Omental fat pad (tissue), 4 donors: ENCODE results near the gene CREB3L1. TPM values are rescaled to one million over a fixed set of nuclear protein-coding genes. Genes with fewer than 3 reads are reported as not detected.
"Not testable (repeated sequence)": the region's sequence is repeated elsewhere in the genome, so short reads cannot be mapped to it uniquely, and the experiment has no call there.

Experiments used
- ATAC-seq: fragments of 150-250 bp; one replicate; pipeline ENCODE4 v1.9.1; 2016; ENCODE audit warnings: mild to moderate bottlenecking, moderate library complexity; ENCODE audit not compliant: low FRiP score
- DNase-seq: peaks from one replicate; pipeline ENCODE4 v3.0.0-alpha.2; 2019; ENCODE audit warnings: low spot score
- CTCF ChIP-seq, 3 donors: fragments of 450-650 bp; IDR thresholded peaks; one replicate each; pipeline ENCODE4 v1.5.1; 2016 to 2017; ENCODE audit warnings: antibody characterized with exemption in 3 of 3, mild to moderate bottlenecking in 3 of 3, moderate library complexity in 2 of 3
- total RNA-seq, 4 donors: library from RNA; depleted of rRNA; stranded (reverse); fragments of >200 nt; gene quantifications; one replicate each; pipeline ENCODE4 v1.1.0, GENCODE V29; 2016

Gene CREB3L1
- total RNA-seq, 4 donors from 2014 or later, result 0.94 to 8.7 (median 2.8) TPM

GRCh38 chr11:46296528-46297448 is 19.3 kb downstream of the CREB3L1 start:
- DNase-seq, result no peak
- TF ChIP-seq CTCF (IDR thresholded peaks at IDR 0.05), result no peak
- peak; percentile 63 for ATAC-seq

- ATAC-seq (no peak), DNase-seq (no peak)
- TF ChIP-seq CTCF (IDR thresholded peaks at IDR 0.05), result no peak
These were observed 21.4 kb downstream of the CREB3L1 start for GRCh38 chr11:46298699-46299433.

- TF ChIP-seq CTCF (IDR thresholded peaks at IDR 0.05), result no peak
- ATAC-seq (no peak), DNase-seq (no peak)
These were observed 22.0 kb downstream of the CREB3L1 start for GRCh38 chr11:46299451-46299961.

GRCh38 chr11:46300270-46300669 is 22.8 kb downstream of the CREB3L1 start:
- no peak for TF ChIP-seq CTCF (IDR thresholded peaks at IDR 0.05)
- no peak for DNase-seq
- no peak for ATAC-seq

- TF ChIP-seq CTCF (IDR thresholded peaks at IDR 0.05), result no peak
- DNase-seq, result no peak
- no peak for ATAC-seq
These were observed 25.4 kb downstream of the CREB3L1 start for GRCh38 chr11:46302866-46303265.

- not testable (repeated sequence) for ATAC-seq
These were observed 26.6 kb downstream of the CREB3L1 start for GRCh38 chr11:46304036-46304435.

GRCh38 chr11:46304605-46305179 is 27.2 kb downstream of the CREB3L1 start:
- TF ChIP-seq CTCF (IDR thresholded peaks at IDR 0.05), result no peak
- DNase-seq (no peak), ATAC-seq (no peak)

More at GRCh38 chr11:46304036-46304435, 26.6 kb downstream of the CREB3L1 start:
- DNase-seq, result not testable (repeated sequence)
